ENCODE data around the gene WNK2.

Gene WNK2

DNA sequence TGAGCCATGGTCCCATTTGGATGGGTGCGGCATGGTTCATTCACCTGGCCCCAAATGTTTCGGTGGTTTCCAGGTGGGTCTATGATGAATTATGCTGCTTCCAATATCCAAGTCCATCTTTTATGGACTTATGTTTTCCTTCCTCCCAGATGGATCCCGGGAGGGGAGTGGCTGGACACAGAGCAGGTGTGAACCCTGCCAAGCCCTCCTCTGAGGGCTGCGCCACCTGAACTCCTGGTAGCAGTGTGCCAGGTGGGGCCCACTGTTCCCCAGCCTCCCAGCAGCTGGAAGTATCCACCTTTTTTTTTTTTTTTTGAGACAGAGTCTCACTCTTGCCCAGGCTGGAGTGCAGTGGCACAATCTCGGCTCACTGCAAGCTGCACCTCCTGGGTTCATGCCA lies 42.9 kb downstream of the WNK2 start:
- H3K27me3 ChIP-seq (ENCODE audit: insufficient read depth, low read depth), result no peaks in the 10 kb centered on the region
- no peaks in the 10 kb centered on the region for H3K36me3 ChIP-seq (ENCODE audit: insufficient read depth)
- H4K20me1 ChIP-seq (ENCODE audit: insufficient read depth), result no peaks in the 10 kb centered on the region
- no peak overlapping the region for H3K4me2 ChIP-seq
- H3K9ac ChIP-seq, result no peak overlapping the region
- H2AFZ ChIP-seq (ENCODE audit: low read depth), result no peak overlapping the region
- TF ChIP-seq, protein P1, sequence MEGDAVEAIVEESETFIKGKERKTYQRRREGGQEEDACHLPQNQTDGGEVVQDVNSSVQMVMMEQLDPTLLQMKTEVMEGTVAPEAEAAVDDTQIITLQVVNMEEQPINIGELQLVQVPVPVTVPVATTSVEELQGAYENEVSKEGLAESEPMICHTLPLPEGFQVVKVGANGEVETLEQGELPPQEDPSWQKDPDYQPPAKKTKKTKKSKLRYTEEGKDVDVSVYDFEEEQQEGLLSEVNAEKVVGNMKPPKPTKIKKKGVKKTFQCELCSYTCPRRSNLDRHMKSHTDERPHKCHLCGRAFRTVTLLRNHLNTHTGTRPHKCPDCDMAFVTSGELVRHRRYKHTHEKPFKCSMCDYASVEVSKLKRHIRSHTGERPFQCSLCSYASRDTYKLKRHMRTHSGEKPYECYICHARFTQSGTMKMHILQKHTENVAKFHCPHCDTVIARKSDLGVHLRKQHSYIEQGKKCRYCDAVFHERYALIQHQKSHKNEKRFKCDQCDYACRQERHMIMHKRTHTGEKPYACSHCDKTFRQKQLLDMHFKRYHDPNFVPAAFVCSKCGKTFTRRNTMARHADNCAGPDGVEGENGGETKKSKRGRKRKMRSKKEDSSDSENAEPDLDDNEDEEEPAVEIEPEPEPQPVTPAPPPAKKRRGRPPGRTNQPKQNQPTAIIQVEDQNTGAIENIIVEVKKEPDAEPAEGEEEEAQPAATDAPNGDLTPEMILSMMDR (conservative IDR thresholded peaks at IDR 0.05; ENCODE audit: low read depth, low read length), result no peak
- H3K4me3 ChIP-seq (IDR thresholded peaks at IDR 0.05; ENCODE audit: insufficient read depth, low read depth, low read length), result no peak overlapping the region
- peaks cover 3% of the 10 kb centered on the region; the same call in 1 of the 2 replicates for H3K79me2 ChIP-seq (ENCODE audit: insufficient read depth, low read depth)
- no peaks in the 10 kb centered on the region for H3K4me1 ChIP-seq (ENCODE audit: low read depth, poor library complexity, severe bottlenecking)
- H3K27ac ChIP-seq, result no peak overlapping the region

DNA sequence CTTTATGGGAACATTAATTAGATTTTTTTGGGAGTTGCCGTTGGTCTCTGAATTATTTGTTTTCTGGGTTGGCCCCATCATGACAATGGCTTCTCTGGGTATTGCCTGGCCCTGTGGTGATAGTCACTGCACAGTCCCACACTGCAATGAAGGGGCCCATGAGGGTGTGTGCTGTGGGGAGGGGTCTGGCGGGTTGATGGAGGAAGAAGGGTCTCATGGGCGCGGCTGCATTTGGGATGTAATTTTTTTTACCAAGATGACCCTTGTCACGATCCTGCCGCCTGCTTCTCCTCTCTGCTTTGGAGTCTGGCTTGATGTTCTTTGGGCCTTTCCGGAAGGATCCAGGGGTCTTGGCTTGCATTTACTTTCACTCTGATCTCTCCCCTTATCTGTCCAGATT lies 44.1 kb downstream of the WNK2 start:
- Histone ChIP-seq H2AFZ (ENCODE audit: low read depth) (no peak overlapping the region), H3K27me3 (ENCODE audit: insufficient read depth, low read depth) (no peaks in the 10 kb centered on the region), H3K79me2 (ENCODE audit: insufficient read depth, low read depth) (peaks cover 3% of the 10 kb centered on the region; the same call in 1 of the 2 replicates), H4K20me1 (ENCODE audit: insufficient read depth) (no peaks in the 10 kb centered on the region), H3K4me2 (no peak overlapping the region), H3K27ac (no peak overlapping the region), H3K4me3 (IDR thresholded peaks at IDR 0.05; ENCODE audit: insufficient read depth, low read depth, low read length) (no peak overlapping the region), H3K9ac (no peak overlapping the region), H3K4me1 (ENCODE audit: low read depth, poor library complexity, severe bottlenecking) (peaks cover 7% of the 10 kb centered on the region), H3K36me3 (ENCODE audit: insufficient read depth) (no peaks in the 10 kb centered on the region)
- TF ChIP-seq, protein P1 (conservative IDR thresholded peaks at IDR 0.05; ENCODE audit: low read depth, low read length), result no peak

DNA sequence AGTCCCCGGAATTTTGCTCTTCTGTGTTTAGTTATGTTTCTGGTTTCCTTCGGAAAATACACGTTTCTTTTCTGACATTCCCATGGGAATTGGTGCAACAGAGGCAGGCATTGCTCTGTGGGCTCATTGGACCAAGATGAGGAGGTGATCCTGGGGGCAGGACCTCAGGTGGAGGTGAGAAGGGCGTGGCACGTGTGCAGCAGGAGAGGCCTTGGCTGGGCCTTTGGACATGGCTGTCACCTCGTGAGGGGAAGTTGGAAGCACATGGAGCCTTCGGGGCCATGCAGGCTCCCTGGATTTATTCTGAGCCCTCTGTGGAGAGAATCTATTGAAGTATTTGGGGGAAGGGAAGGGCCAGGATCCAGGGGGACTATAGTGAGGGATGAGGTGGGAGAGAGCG lies 44.5 kb downstream of the WNK2 start:
- Histone ChIP-seq H4K20me1 (ENCODE audit: insufficient read depth) (no peaks in the 10 kb centered on the region), H3K4me3 (IDR thresholded peaks at IDR 0.05; ENCODE audit: insufficient read depth, low read depth, low read length) (no peak overlapping the region), H3K4me1 (ENCODE audit: low read depth, poor library complexity, severe bottlenecking) (peaks cover 11% of the 10 kb centered on the region), H3K36me3 (ENCODE audit: insufficient read depth) (no peaks in the 10 kb centered on the region), H3K27me3 (ENCODE audit: insufficient read depth, low read depth) (no peaks in the 10 kb centered on the region), H3K27ac (no peak overlapping the region), H2AFZ (ENCODE audit: low read depth) (no peak overlapping the region), H3K9ac (no peak overlapping the region), H3K4me2 (no peak overlapping the region), H3K79me2 (ENCODE audit: insufficient read depth, low read depth) (peaks cover 3% of the 10 kb centered on the region; the same call in 1 of the 2 replicates)
- TF ChIP-seq, protein P1 (conservative IDR thresholded peaks at IDR 0.05; ENCODE audit: low read depth, low read length), result no peak

- no peaks in the 10 kb centered on the region for H4K20me1 ChIP-seq (ENCODE audit: insufficient read depth)
- H3K27ac ChIP-seq, result no peak overlapping the region
- H3K4me1 ChIP-seq (ENCODE audit: low read depth, poor library complexity, severe bottlenecking), result peaks cover 14% of the 10 kb centered on the region
- no peak overlapping the region for H3K4me3 ChIP-seq (IDR thresholded peaks at IDR 0.05; ENCODE audit: insufficient read depth, low read depth, low read length)
- H2AFZ ChIP-seq (ENCODE audit: low read depth), result no peak overlapping the region
- TF ChIP-seq, protein P1 (conservative IDR thresholded peaks at IDR 0.05; ENCODE audit: low read depth, low read length), result no peak
- no peaks in the 10 kb centered on the region for H3K27me3 ChIP-seq (ENCODE audit: insufficient read depth, low read depth)
- H3K79me2 ChIP-seq (ENCODE audit: insufficient read depth, low read depth), result peaks cover 3% of the 10 kb centered on the region; the same call in 1 of the 2 replicates
- H3K9ac ChIP-seq, result no peak overlapping the region
- no peak overlapping the region for H3K4me2 ChIP-seq
- H3K36me3 ChIP-seq (ENCODE audit: insufficient read depth), result no peaks in the 10 kb centered on the region
Observed at GRCh38 chr9:93229636-93230035, 45.7 kb downstream of the WNK2 start.

All from KMS-11 (cell line).